CD4-positive, CD25-positive, alpha-beta regulatory T cell (primary cell): ENCODE measurements around the gene ASL. TPM values are rescaled to one million over a fixed set of nuclear protein-coding genes. Genes with fewer than 3 reads are reported as not detected.
"Not testable (repeated sequence)": the region's sequence is repeated elsewhere in the genome, so short reads cannot be mapped to it uniquely, and the experiment has no call there.

Experiments
- ATAC-seq, 2 donors: fragments of 150-1000 bp; cut with Tn5 transposase; one replicate each; pipeline ENCODE4 v1.10.0; 2021; ENCODE audit warnings: low read depth in 2 of 2, moderate number of reproducible peaks in 2 of 2, moderate library complexity in 1 of 2
- DNase-seq, 3 donors: peaks; one replicate each; pipeline versions ENCODE4 v3.0.0 to v3.0.0-alpha.2; 2012 to 2022; ENCODE audit warnings: mixed read lengths in 1 of 3
- H3K27ac ChIP-seq: one replicate; pipeline ENCODE4 v1.7.0; 2013; ENCODE audit warnings: mild to moderate bottlenecking, low read length; ENCODE audit not compliant: insufficient read depth, poor library complexity, severe bottlenecking
- H3K27me3 ChIP-seq: one replicate; pipeline ENCODE4 v1.7.0; 2013; ENCODE audit warnings: low read length; ENCODE audit not compliant: control insufficient read depth, insufficient read depth
- H3K36me3 ChIP-seq: one replicate; pipeline ENCODE4 v1.7.0; 2013; ENCODE audit warnings: mild to moderate bottlenecking, low read length, moderate library complexity; ENCODE audit not compliant: control insufficient read depth, insufficient read depth
- H3K4me1 ChIP-seq: 2 replicates; pipeline ENCODE4 v1.7.0; 2013; ENCODE audit warnings: mild to moderate bottlenecking, low read length; ENCODE audit not compliant: insufficient read depth, control insufficient read depth, poor library complexity, severe bottlenecking
- H3K4me3 ChIP-seq: one replicate; pipeline ENCODE4 v1.7.0; 2013; ENCODE audit warnings: low read depth, mild to moderate bottlenecking, low read length, moderate library complexity
- H3K9me3 ChIP-seq, 2 experiments: 1 replicate in 1 of 2; 2 replicates in 1 of 2; pipeline ENCODE4 v1.7.0; 2013; ENCODE audit warnings: low read length in 2 of 2, mild to moderate bottlenecking in 1 of 2, moderate library complexity in 1 of 2; ENCODE audit not compliant: control insufficient read depth in 2 of 2
- H3K27ac Mint-ChIP-seq, 3 donors: one replicate each; pipeline ENCODE4 v1.8.0; 2020 to 2022; ENCODE audit warnings: mild to moderate bottlenecking in 3 of 3, mixed read lengths in 3 of 3, moderate library complexity in 2 of 3
- H3K27me3 Mint-ChIP-seq: one replicate; pipeline ENCODE4 v1.8.0; 2022; ENCODE audit warnings: mild to moderate bottlenecking, mixed read lengths
- H3K36me3 Mint-ChIP-seq: one replicate; pipeline ENCODE4 v1.8.0; 2020; ENCODE audit warnings: mixed read lengths
- H3K4me1 Mint-ChIP-seq, 4 donors: one replicate each; pipeline ENCODE4 v1.8.0; 2020 to 2022; ENCODE audit warnings: mixed read lengths in 4 of 4, mild to moderate bottlenecking in 1 of 4
- H3K4me3 Mint-ChIP-seq, 4 donors: one replicate each; pipeline ENCODE4 v1.8.0; 2020 to 2022; ENCODE audit warnings: mild to moderate bottlenecking in 4 of 4, mixed read lengths in 4 of 4, moderate library complexity in 3 of 4
- H3K9me3 Mint-ChIP-seq, 7 donors: one replicate each; pipeline ENCODE4 v1.8.0; 2020 to 2022; ENCODE audit warnings: mixed read lengths in 7 of 7, mild to moderate bottlenecking in 3 of 7, moderate library complexity in 2 of 7
- polyA plus RNA-seq, 4 donors: library from polyadenylated mRNA; unstranded; fragments of 300-500 nt; fragmentation: Illumina TruSeq; gene quantifications; one replicate each; pipeline ENCODE4 v1.2.3, GENCODE V29; 2021
- total RNA-seq: library from RNA; stranded (reverse); gene quantifications from one replicate; pipeline ENCODE4 v1.2.3, GENCODE V29; 2022

The ASL gene
- total and polyA plus RNA-seq, 5 donors from 2014 or later = 9.2 to 16.6 (median 14.7) TPM

GRCh38 chr7:66054063-66054462, 21.6 kb upstream of the ASL start:
- Histone ChIP-seq H3K36me3 (no peaks in the 10 kb centered on the region), H3K4me3 (no peak overlapping the region), H3K9me3 (no peaks in the 10 kb centered on the region), H3K27ac (no peak overlapping the region), H3K4me1 (no peaks in the 10 kb centered on the region), H3K27me3 (no peaks in the 10 kb centered on the region)
- H3K36me3 Mint-ChIP-seq = no peaks in the 10 kb centered on the region
- H3K27me3 Mint-ChIP-seq = no peaks in the 10 kb centered on the region
- peaks cover 0 to 8% (median 5%) of the 10 kb centered on the region in 4 donors for H3K4me1 Mint-ChIP-seq
- H3K27ac Mint-ChIP-seq = no peak overlapping the region
- H3K4me3 Mint-ChIP-seq = no peak overlapping the region
- peaks cover 0 to 1% (median 0%) of the 10 kb centered on the region in 7 donors for H3K9me3 Mint-ChIP-seq
- no peak for ATAC-seq
- DNase-seq = no peak

GRCh38 chr7:66055321-66055956, 20.2 kb upstream of the ASL start:
- Histone ChIP-seq H3K27ac (no peak overlapping the region), H3K36me3 (no peaks in the 10 kb centered on the region), H3K4me3 (peak overlapping the region; percentile 11), H3K4me1 (no peaks in the 10 kb centered on the region), H3K27me3 (no peaks in the 10 kb centered on the region), H3K9me3 (no peaks in the 10 kb centered on the region)
- Mint-ChIP-seq H3K27me3 (no peaks in the 10 kb centered on the region), H3K4me3 (no peak overlapping the region), H3K36me3 (no peaks in the 10 kb centered on the region), H3K4me1 (peaks cover 0 to 8% (median 5%) of the 10 kb centered on the region in 4 donors), H3K9me3 (peaks cover 0 to 1% (median 0%) of the 10 kb centered on the region in 7 donors), H3K27ac (peak overlapping the region in 1 of 3 donors; percentile 23)
- ATAC-seq (no peak), DNase-seq (no peak)

GRCh38 chr7:66060796-66061195, 14.8 kb upstream of the ASL start:
- Histone ChIP-seq H3K27me3 (no peaks in the 10 kb centered on the region), H3K4me1 (no peaks in the 10 kb centered on the region), H3K4me3 (no peak overlapping the region), H3K9me3 (no peaks in the 10 kb centered on the region), H3K27ac (no peak overlapping the region), H3K36me3 (no peaks in the 10 kb centered on the region)
- Mint-ChIP-seq H3K36me3 (no peaks in the 10 kb centered on the region), H3K27me3 (peaks cover 4% of the 10 kb centered on the region), H3K4me1 (no peaks in the 10 kb centered on the region), H3K27ac (no peak overlapping the region), H3K9me3 (peaks cover 0 to 1% (median 0%) of the 10 kb centered on the region in 7 donors), H3K4me3 (no peak overlapping the region)
- no peak for DNase-seq
- ATAC-seq = no peak

- no peaks in the 10 kb centered on the region for H3K4me1 ChIP-seq
- H3K27me3 ChIP-seq = no peaks in the 10 kb centered on the region
- H3K36me3 Mint-ChIP-seq = no peaks in the 10 kb centered on the region
- no peak overlapping the region for H3K27ac ChIP-seq
- H3K4me3 ChIP-seq = no peak overlapping the region
- H3K27me3 Mint-ChIP-seq = peaks cover 12% of the 10 kb centered on the region
- peaks cover 0 to 9% (median 1%) of the 10 kb centered on the region in 4 donors for H3K4me1 Mint-ChIP-seq
- H3K9me3 Mint-ChIP-seq = peaks cover 0 to 1% (median 0%) of the 10 kb centered on the region in 7 donors
- DNase-seq (no peak), ATAC-seq (no peak)
- H3K36me3 ChIP-seq = no peaks in the 10 kb centered on the region
- H3K27ac Mint-ChIP-seq = no peak overlapping the region
- no peaks in the 10 kb centered on the region for H3K9me3 ChIP-seq
- no peak overlapping the region for H3K4me3 Mint-ChIP-seq
These were observed 5.9 kb upstream of the ASL start for GRCh38 chr7:66069732-66070131.

- no peaks in the 10 kb centered on the region for H3K36me3 Mint-ChIP-seq
- peaks cover 12% of the 10 kb centered on the region for H3K27me3 Mint-ChIP-seq
- Histone ChIP-seq H3K27ac (no peak overlapping the region), H3K36me3 (no peaks in the 10 kb centered on the region), H3K9me3 (no peaks in the 10 kb centered on the region), H3K4me1 (no peaks in the 10 kb centered on the region), H3K27me3 (no peaks in the 10 kb centered on the region), H3K4me3 (no peak overlapping the region)
- H3K4me3 Mint-ChIP-seq = no peak overlapping the region
- H3K9me3 Mint-ChIP-seq = peaks cover 0 to 1% (median 0%) of the 10 kb centered on the region in 7 donors
- H3K4me1 Mint-ChIP-seq = peaks cover 0 to 9% (median 2%) of the 10 kb centered on the region in 4 donors
- ATAC-seq (no peak), DNase-seq (no peak)
- H3K27ac Mint-ChIP-seq = no peak overlapping the region
These were observed 5.4 kb upstream of the ASL start for GRCh38 chr7:66070222-66070621.

- H3K9me3 Mint-ChIP-seq = not testable (repeated sequence)
These were observed 3.4 kb upstream of the ASL start for GRCh38 chr7:66072208-66072607.

GRCh38 chr7:66076462-66077329, 1.1 kb downstream of the ASL start:
- DNase-seq (no peak), ATAC-seq (no peak)
- peaks cover 10% of the 10 kb centered on the region for H3K4me1 ChIP-seq
- Mint-ChIP-seq H3K36me3 (no peaks in the 10 kb centered on the region), H3K27me3 (peaks cover 5% of the 10 kb centered on the region), H3K9me3 (no peaks in the 10 kb centered on the region), H3K4me1 (peaks cover 0 to 27% (median 15%) of the 10 kb centered on the region in 4 donors), H3K27ac (peak overlapping the region in 2 of 3 donors; percentile 83 to 90), H3K4me3 (peak overlapping the region; percentile 88 to 92 (median 89))
- peak overlapping the region; percentile 79 for H3K4me3 ChIP-seq
- H3K27me3 ChIP-seq = no peaks in the 10 kb centered on the region
- no peaks in the 10 kb centered on the region for H3K36me3 ChIP-seq
- H3K9me3 ChIP-seq = no peaks in the 10 kb centered on the region
- no peak overlapping the region for H3K27ac ChIP-seq

More at GRCh38 chr7:66072208-66072607, 3.4 kb upstream of the ASL start:
- not testable (repeated sequence) for H3K27me3 ChIP-seq, H3K9me3 ChIP-seq, H3K36me3 Mint-ChIP-seq, H3K4me3 ChIP-seq, ATAC-seq, H3K36me3 ChIP-seq, DNase-seq, H3K27ac ChIP-seq, H3K27ac Mint-ChIP-seq
- H3K4me1 ChIP-seq = peaks cover 10% of the 10 kb centered on the region
- peaks cover 12% of the 10 kb centered on the region for H3K27me3 Mint-ChIP-seq
- peaks cover 0 to 20% (median 15%) of the 10 kb centered on the region in 4 donors for H3K4me1 Mint-ChIP-seq
- peak overlapping the region in 1 of 4 donors; percentile 7 for H3K4me3 Mint-ChIP-seq
